ENCODE results near the gene BTG2.
"Not testable (repeated sequence)": the region's sequence is repeated elsewhere in the genome, so short reads cannot be mapped to it uniquely, and the experiment has no call there.

Gene BTG2, protein sequence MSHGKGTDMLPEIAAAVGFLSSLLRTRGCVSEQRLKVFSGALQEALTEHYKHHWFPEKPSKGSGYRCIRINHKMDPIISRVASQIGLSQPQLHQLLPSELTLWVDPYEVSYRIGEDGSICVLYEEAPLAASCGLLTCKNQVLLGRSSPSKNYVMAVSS

DNA sequence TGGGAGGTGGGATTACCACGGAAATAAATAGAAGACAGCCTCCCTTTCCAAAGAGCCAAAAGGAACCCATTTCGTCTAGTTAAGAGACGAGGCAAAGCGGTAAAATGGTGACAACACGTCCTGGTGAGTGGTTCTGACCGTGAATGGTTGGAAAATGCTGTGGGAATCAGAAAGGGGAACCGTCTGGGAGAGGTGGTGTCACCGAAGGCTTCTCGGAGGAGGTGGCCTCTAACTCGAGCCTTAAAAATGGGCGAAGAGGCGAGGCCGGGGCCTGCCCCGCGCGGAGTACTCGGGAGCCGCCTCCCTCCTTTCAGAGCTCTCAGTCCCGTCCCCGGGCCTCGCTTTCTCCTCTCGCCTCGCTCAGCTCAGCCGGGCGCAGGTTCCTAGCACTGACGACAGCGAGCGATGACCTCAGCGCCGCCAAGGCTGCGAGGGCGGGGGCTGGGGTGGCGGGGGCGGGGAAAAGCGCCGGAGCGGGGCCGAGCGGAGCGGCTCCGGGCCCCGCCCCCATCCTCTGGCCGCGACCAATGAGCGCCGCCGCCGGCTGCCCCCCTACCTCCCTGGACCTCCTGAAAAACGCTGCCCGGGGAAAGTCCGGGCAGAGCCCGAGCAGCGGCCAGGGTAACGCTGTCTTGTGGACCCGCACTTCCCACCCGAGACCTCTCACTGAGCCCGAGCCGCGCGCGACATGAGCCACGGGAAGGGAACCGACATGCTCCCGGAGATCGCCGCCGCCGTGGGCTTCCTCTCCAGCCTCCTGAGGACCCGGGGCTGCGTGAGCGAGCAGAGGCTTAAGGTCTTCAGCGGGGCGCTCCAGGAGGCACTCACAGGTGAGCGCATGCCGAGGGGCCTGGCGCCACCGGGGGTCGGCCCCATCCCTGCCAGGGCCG lies at the start of gene BTG2:
Gene BTG2 (plus strand): TSS at position 601 of the 890 bp plus-strand sequence. CDS start 88 bp downstream, at position 689.
- H3K9ac ChIP-seq (ENCODE audit: low read length), result peak within 1 kb of the TSS; percentile 99
- peak within 1 kb of the TSS; percentile 86 for H3K4me2 ChIP-seq (ENCODE audit: low read length)
- peak within 1 kb of the TSS; percentile 100 for H3K27ac ChIP-seq (ENCODE audit: low read depth, low read length, poor library complexity, severe bottlenecking)
- H3K36me3 ChIP-seq (ENCODE audit: insufficient read depth, low read length), result peaks cover 48% of the 10 kb centered on the region
- no peaks in the 10 kb centered on the region for H4K20me1 ChIP-seq (ENCODE audit: insufficient read depth, low read length)
- peaks cover 44% of the 10 kb centered on the region for H3K79me2 ChIP-seq (ENCODE audit: insufficient read depth, low read length)
- H3F3A ChIP-seq (ENCODE audit: insufficient read depth, low read length), result peaks cover 38% of the 10 kb centered on the region
- no peaks in the 10 kb centered on the region for H3K9me3 ChIP-seq (ENCODE audit: low read length)
- peak within 1 kb of the TSS; percentile 97 for H3K4me3 ChIP-seq (ENCODE audit: low read depth, low read length, poor library complexity, severe bottlenecking)
- H3K27me3 ChIP-seq (ENCODE audit: insufficient read depth, low read length), result no peaks in the 10 kb centered on the region
- TF ChIP-seq, protein P1, sequence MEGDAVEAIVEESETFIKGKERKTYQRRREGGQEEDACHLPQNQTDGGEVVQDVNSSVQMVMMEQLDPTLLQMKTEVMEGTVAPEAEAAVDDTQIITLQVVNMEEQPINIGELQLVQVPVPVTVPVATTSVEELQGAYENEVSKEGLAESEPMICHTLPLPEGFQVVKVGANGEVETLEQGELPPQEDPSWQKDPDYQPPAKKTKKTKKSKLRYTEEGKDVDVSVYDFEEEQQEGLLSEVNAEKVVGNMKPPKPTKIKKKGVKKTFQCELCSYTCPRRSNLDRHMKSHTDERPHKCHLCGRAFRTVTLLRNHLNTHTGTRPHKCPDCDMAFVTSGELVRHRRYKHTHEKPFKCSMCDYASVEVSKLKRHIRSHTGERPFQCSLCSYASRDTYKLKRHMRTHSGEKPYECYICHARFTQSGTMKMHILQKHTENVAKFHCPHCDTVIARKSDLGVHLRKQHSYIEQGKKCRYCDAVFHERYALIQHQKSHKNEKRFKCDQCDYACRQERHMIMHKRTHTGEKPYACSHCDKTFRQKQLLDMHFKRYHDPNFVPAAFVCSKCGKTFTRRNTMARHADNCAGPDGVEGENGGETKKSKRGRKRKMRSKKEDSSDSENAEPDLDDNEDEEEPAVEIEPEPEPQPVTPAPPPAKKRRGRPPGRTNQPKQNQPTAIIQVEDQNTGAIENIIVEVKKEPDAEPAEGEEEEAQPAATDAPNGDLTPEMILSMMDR (IDR thresholded peaks at IDR 0.05; ENCODE audit: low read length), result no peak
- no peak for TF ChIP-seq EZH2 (IDR thresholded peaks at IDR 0.05; ENCODE audit: borderline replicate concordance, low read length)
- H3K9me2 ChIP-seq (ENCODE audit: low read depth, low read length), result no peaks in the 10 kb centered on the region
- H2AFZ ChIP-seq (ENCODE audit: low read length), result no peak within 1 kb of the TSS
- peaks cover 73% of the 10 kb centered on the region for H3K4me1 ChIP-seq (ENCODE audit: insufficient read depth, low read length, severe bottlenecking)

DNA sequence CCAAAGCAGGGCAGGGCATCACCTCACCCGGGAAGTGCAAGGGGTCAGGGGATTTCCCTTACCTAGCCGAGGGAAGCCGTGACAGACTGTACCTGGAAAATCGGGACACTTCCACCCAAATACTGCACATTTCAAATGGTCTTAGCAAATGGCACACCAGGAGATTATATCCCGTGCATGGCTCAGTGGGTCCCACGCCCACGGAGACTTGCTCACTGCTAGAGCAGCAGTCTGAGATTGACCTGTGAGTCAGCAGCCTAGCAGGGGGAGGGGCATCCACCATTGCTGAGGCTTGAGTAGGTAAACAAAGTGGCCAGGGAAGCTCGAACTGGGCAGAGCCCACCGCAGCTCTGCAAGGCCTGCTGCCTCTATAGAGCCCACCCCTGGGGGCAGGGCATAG lies 48.7 kb upstream of the BTG2 start:
- not testable (repeated sequence) for H3K4me3 ChIP-seq (ENCODE audit: low read depth, low read length, poor library complexity, severe bottlenecking); H3K36me3 ChIP-seq (ENCODE audit: insufficient read depth, low read length); H3K9me3 ChIP-seq (ENCODE audit: low read length); H3K27ac ChIP-seq (ENCODE audit: low read depth, low read length, poor library complexity, severe bottlenecking); H3K9ac ChIP-seq (ENCODE audit: low read length); H4K20me1 ChIP-seq (ENCODE audit: insufficient read depth, low read length); H3K9me2 ChIP-seq (ENCODE audit: low read depth, low read length); H3K27me3 ChIP-seq (ENCODE audit: insufficient read depth, low read length); H3F3A ChIP-seq (ENCODE audit: insufficient read depth, low read length); H3K4me1 ChIP-seq (ENCODE audit: insufficient read depth, low read length, severe bottlenecking); H3K4me2 ChIP-seq (ENCODE audit: low read length); H2AFZ ChIP-seq (ENCODE audit: low read length); H3K79me2 ChIP-seq (ENCODE audit: insufficient read depth, low read length)

GRCh38 chr1:203263496-203263895 lies 41.8 kb upstream of the BTG2 start:
- Histone ChIP-seq H3K36me3 (ENCODE audit: insufficient read depth, low read length) (no peaks in the 10 kb centered on the region), H3K4me3 (ENCODE audit: low read depth, low read length, poor library complexity, severe bottlenecking) (no peak overlapping the region), H3K27me3 (ENCODE audit: insufficient read depth, low read length) (no peaks in the 10 kb centered on the region), H4K20me1 (ENCODE audit: insufficient read depth, low read length) (no peaks in the 10 kb centered on the region), H3F3A (ENCODE audit: insufficient read depth, low read length) (no peaks in the 10 kb centered on the region), H3K79me2 (ENCODE audit: insufficient read depth, low read length) (no peaks in the 10 kb centered on the region), H2AFZ (ENCODE audit: low read length) (no peak overlapping the region), H3K4me1 (ENCODE audit: insufficient read depth, low read length, severe bottlenecking) (peaks cover 24% of the 10 kb centered on the region), H3K9me2 (ENCODE audit: low read depth, low read length) (no peaks in the 10 kb centered on the region), H3K4me2 (ENCODE audit: low read length) (no peak overlapping the region), H3K9me3 (ENCODE audit: low read length) (no peaks in the 10 kb centered on the region), H3K9ac (ENCODE audit: low read length) (no peak overlapping the region), H3K27ac (ENCODE audit: low read depth, low read length, poor library complexity, severe bottlenecking) (no peak overlapping the region)
- TF ChIP-seq, protein P1 (IDR thresholded peaks at IDR 0.05; ENCODE audit: low read length), result no peak
- no peak for TF ChIP-seq EZH2 (IDR thresholded peaks at IDR 0.05; ENCODE audit: borderline replicate concordance, low read length)
